Karpas-422 (cell line): Measurements from ENCODE around the gene ANO6. TPM values are rescaled to one million over a fixed set of nuclear protein-coding genes. Genes with fewer than 3 reads are reported as not detected.

Experiments
- DNase-seq: peaks from one replicate; pipeline ENCODE4 v3.0.0-alpha.2; 2015
- H2AFZ ChIP-seq: fragments of 200-600 bp; sonication (generic); 2 replicates; pipeline ENCODE4 v1.6.1; 2014; ENCODE audit warnings: antibody characterized with exemption, low read length, mixed read lengths
- H3K27ac ChIP-seq: fragments of 200-600 bp; sonication (generic); 2 replicates; pipeline ENCODE4 v1.5.1; 2014; ENCODE audit warnings: mild to moderate bottlenecking, low read length, moderate library complexity
- H3K27me3 ChIP-seq: fragments of 200-600 bp; sonication (generic); 2 replicates; pipeline ENCODE4 v1.6.1; 2014; ENCODE audit warnings: low read length, mixed read lengths
- H3K36me3 ChIP-seq: fragments of 200-600 bp; sonication (generic); 2 replicates; pipeline ENCODE4 v1.6.1; 2014; ENCODE audit warnings: low read length, mixed read lengths; ENCODE audit not compliant: insufficient read depth
- H3K4me1 ChIP-seq: fragments of 200-600 bp; sonication (generic); 2 replicates; pipeline ENCODE4 v1.6.1; 2014; ENCODE audit warnings: mild to moderate bottlenecking, low read length, mixed read lengths
- H3K4me2 ChIP-seq: fragments of 200-600 bp; sonication (generic); 2 replicates; pipeline ENCODE4 v1.6.1; 2014; ENCODE audit warnings: low read length, low read depth, mild to moderate bottlenecking; ENCODE audit not compliant: poor library complexity, severe bottlenecking
- H3K4me3 ChIP-seq: fragments of 200-600 bp; sonication (generic); 2 replicates; pipeline ENCODE4 v1.5.1; 2014; ENCODE audit warnings: mild to moderate bottlenecking, antibody characterized with exemption, low read length, mixed read lengths
- H3K79me2 ChIP-seq: fragments of 200-600 bp; sonication (generic); 2 replicates; pipeline ENCODE4 v1.6.1; 2014; ENCODE audit warnings: mild to moderate bottlenecking, low read length, mixed read lengths
- H3K9ac ChIP-seq: fragments of 200-600 bp; sonication (generic); 2 replicates; pipeline ENCODE4 v1.6.0; 2014; ENCODE audit warnings: low read length
- H3K9me2 ChIP-seq: fragments of 200-600 bp; sonication (generic), shearing (Covaris generic); replicated peaks from 2 replicates; pipeline ENCODE4 v1.6.0; 2014; ENCODE audit warnings: mild to moderate bottlenecking, low read length, moderate library complexity; ENCODE audit not compliant: insufficient read depth
- H3K9me3 ChIP-seq: fragments of 300-700, 200-600 bp; sonication (generic); 2 replicates; pipeline ENCODE4 v1.6.1; 2014; ENCODE audit warnings: low read length, mixed read lengths
- H4K20me1 ChIP-seq: fragments of 200-600 bp; sonication (generic); 2 replicates; pipeline ENCODE4 v1.6.1; 2014; ENCODE audit warnings: mild to moderate bottlenecking, antibody characterized with exemption, low read length, low read depth; ENCODE audit not compliant: insufficient read depth
- total RNA-seq: library from RNA; depleted of rRNA; stranded (reverse); fragments of >200 nt; shearing (Covaris generic); gene quantifications from 2 replicates; pipeline ENCODE4 v1.2.3, GENCODE V29; 2014; ENCODE audit warnings: low replicate concordance

The ANO6 gene
- total RNA-seq, 1 experiment from 2014 or later: 1.1 TPM

- Histone ChIP-seq H3K36me3 (no peaks in the 10 kb centered on the region), H3K4me3 (no peak overlapping the region), H2AFZ (no peak overlapping the region), H3K9ac (no peak overlapping the region), H3K4me2 (no peak overlapping the region), H3K27me3 (no peaks in the 10 kb centered on the region), H3K9me2 (no peaks in the 10 kb centered on the region), H4K20me1 (no peaks in the 10 kb centered on the region), H3K79me2 (no peaks in the 10 kb centered on the region), H3K4me1 (no peaks in the 10 kb centered on the region), H3K27ac (no peak overlapping the region), H3K9me3 (no peaks in the 10 kb centered on the region)
- DNase-seq: no peak
Observed at GRCh38 chr12:45337835-45338234, 121.9 kb downstream of the ANO6 start.

GRCh38 chr12:45338272-45338671, 122.4 kb downstream of the ANO6 start:
- Histone ChIP-seq H3K79me2 (no peaks in the 10 kb centered on the region), H3K27me3 (no peaks in the 10 kb centered on the region), H3K4me2 (no peak overlapping the region), H2AFZ (no peak overlapping the region), H3K9me2 (no peaks in the 10 kb centered on the region), H3K27ac (no peak overlapping the region), H3K4me1 (no peaks in the 10 kb centered on the region), H4K20me1 (no peaks in the 10 kb centered on the region), H3K4me3 (no peak overlapping the region), H3K9me3 (no peaks in the 10 kb centered on the region), H3K36me3 (no peaks in the 10 kb centered on the region), H3K9ac (no peak overlapping the region)
- DNase-seq: no peak

- H3K4me1 ChIP-seq: no peaks in the 10 kb centered on the region
Observed at GRCh38 chr12:45339035-45339434, 123.1 kb downstream of the ANO6 start.

GRCh38 chr12:45342171-45342570, 126.3 kb downstream of the ANO6 start:
- no peak for DNase-seq
- H3K4me3 ChIP-seq: no peak overlapping the region

More at GRCh38 chr12:45339035-45339434, 123.1 kb downstream of the ANO6 start:
- H3K9me2 ChIP-seq: no peaks in the 10 kb centered on the region
- no peaks in the 10 kb centered on the region for H3K27me3 ChIP-seq
- no peaks in the 10 kb centered on the region for H4K20me1 ChIP-seq
- DNase-seq: no peak
- no peak overlapping the region for H3K27ac ChIP-seq
- no peak overlapping the region for H3K4me3 ChIP-seq
- no peaks in the 10 kb centered on the region for H3K36me3 ChIP-seq
- no peak overlapping the region for H2AFZ ChIP-seq
- no peaks in the 10 kb centered on the region for H3K79me2 ChIP-seq
- no peak overlapping the region for H3K4me2 ChIP-seq
- H3K9ac ChIP-seq: no peak overlapping the region
- no peaks in the 10 kb centered on the region for H3K9me3 ChIP-seq

GRCh38 chr12:45342848-45343247, 127.0 kb downstream of the ANO6 start:
- Histone ChIP-seq H3K79me2 (no peaks in the 10 kb centered on the region), H3K4me2 (no peak overlapping the region)

More at GRCh38 chr12:45342171-45342570, 126.3 kb downstream of the ANO6 start:
- H3K9me2 ChIP-seq: no peaks in the 10 kb centered on the region
- H3K27ac ChIP-seq: no peak overlapping the region
- H3K9me3 ChIP-seq: no peaks in the 10 kb centered on the region
- no peaks in the 10 kb centered on the region for H4K20me1 ChIP-seq
- no peaks in the 10 kb centered on the region for H3K79me2 ChIP-seq
- no peak overlapping the region for H2AFZ ChIP-seq
- no peak overlapping the region for H3K9ac ChIP-seq
- no peaks in the 10 kb centered on the region for H3K36me3 ChIP-seq
- H3K4me2 ChIP-seq: no peak overlapping the region
- H3K27me3 ChIP-seq: no peaks in the 10 kb centered on the region
- H3K4me1 ChIP-seq: no peaks in the 10 kb centered on the region

GRCh38 chr12:45343269-45344051, 127.6 kb downstream of the ANO6 start:
- Histone ChIP-seq H3K27me3 (no peaks in the 10 kb centered on the region), H3K9ac (no peak overlapping the region), H3K9me3 (no peaks in the 10 kb centered on the region), H3K4me1 (no peaks in the 10 kb centered on the region), H3K36me3 (no peaks in the 10 kb centered on the region), H3K4me2 (no peak overlapping the region), H3K9me2 (no peaks in the 10 kb centered on the region), H4K20me1 (no peaks in the 10 kb centered on the region), H3K79me2 (no peaks in the 10 kb centered on the region), H3K4me3 (no peak overlapping the region), H2AFZ (no peak overlapping the region), H3K27ac (no peak overlapping the region)
- DNase-seq: no peak

More at GRCh38 chr12:45342848-45343247, 127.0 kb downstream of the ANO6 start:
- no peak overlapping the region for H3K9ac ChIP-seq
- no peaks in the 10 kb centered on the region for H3K36me3 ChIP-seq
- H3K4me3 ChIP-seq: no peak overlapping the region
- H2AFZ ChIP-seq: no peak overlapping the region
- no peaks in the 10 kb centered on the region for H4K20me1 ChIP-seq
- H3K4me1 ChIP-seq: no peaks in the 10 kb centered on the region
- H3K27me3 ChIP-seq: no peaks in the 10 kb centered on the region
- DNase-seq: no peak
- H3K27ac ChIP-seq: no peak overlapping the region
- H3K9me2 ChIP-seq: no peaks in the 10 kb centered on the region
- no peaks in the 10 kb centered on the region for H3K9me3 ChIP-seq

- H3K36me3 ChIP-seq: no peaks in the 10 kb centered on the region
- H3K9me2 ChIP-seq: no peaks in the 10 kb centered on the region
Observed at GRCh38 chr12:45348311-45348710, 132.4 kb downstream of the ANO6 start.

GRCh38 chr12:45348986-45349385, 133.1 kb downstream of the ANO6 start:
- no peak for DNase-seq
- Histone ChIP-seq H3K27me3 (no peaks in the 10 kb centered on the region), H3K9me3 (no peaks in the 10 kb centered on the region), H3K9ac (no peak overlapping the region), H3K9me2 (no peaks in the 10 kb centered on the region), H3K79me2 (no peaks in the 10 kb centered on the region), H4K20me1 (no peaks in the 10 kb centered on the region), H3K36me3 (no peaks in the 10 kb centered on the region), H3K4me1 (no peaks in the 10 kb centered on the region), H2AFZ (no peak overlapping the region), H3K27ac (no peak overlapping the region), H3K4me2 (no peak overlapping the region), H3K4me3 (no peak overlapping the region)

More at GRCh38 chr12:45348311-45348710, 132.4 kb downstream of the ANO6 start:
- Histone ChIP-seq H3K9me3 (no peaks in the 10 kb centered on the region), H3K4me3 (no peak overlapping the region), H3K9ac (no peak overlapping the region), H4K20me1 (no peaks in the 10 kb centered on the region), H3K27me3 (no peaks in the 10 kb centered on the region), H3K27ac (no peak overlapping the region), H3K79me2 (no peaks in the 10 kb centered on the region), H3K4me2 (no peak overlapping the region), H3K4me1 (no peaks in the 10 kb centered on the region), H2AFZ (no peak overlapping the region)
- no peak for DNase-seq
